ENCODE data around the gene MAD1L1.

MAD1L1 gene

DNA sequence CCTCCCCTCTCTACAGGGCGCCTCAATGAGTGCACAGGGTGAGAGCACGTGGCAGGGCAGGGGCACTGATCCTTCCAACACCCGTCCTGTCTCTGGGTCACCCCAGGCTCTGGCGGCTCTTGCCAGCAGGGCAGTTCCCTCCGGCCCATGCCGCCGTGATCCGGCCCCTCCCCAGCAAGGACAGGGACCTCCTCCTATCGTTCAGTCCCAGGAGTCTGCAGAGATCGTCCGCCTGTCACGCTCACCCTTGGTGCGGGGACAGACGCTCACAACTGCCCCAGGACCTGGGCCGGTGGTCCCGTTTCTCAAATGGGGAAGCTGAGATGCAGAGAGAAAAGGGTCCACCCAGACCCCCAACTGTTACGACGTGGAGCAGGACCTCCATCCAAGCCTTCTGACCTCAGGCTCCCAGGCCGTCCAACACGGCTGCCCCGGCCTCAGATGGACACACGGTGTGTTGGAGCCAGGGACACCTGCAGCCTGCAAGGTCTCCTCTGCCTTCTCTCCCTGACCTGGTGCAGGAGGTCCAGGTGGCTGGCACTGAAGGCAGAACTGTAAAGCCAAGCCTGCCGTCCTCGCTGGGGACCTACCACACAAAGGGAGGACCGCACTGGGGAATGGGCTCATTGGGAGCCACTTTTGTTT is 313.7 kb downstream of the MAD1L1 start:
- TF ChIP-seq, protein P1, sequence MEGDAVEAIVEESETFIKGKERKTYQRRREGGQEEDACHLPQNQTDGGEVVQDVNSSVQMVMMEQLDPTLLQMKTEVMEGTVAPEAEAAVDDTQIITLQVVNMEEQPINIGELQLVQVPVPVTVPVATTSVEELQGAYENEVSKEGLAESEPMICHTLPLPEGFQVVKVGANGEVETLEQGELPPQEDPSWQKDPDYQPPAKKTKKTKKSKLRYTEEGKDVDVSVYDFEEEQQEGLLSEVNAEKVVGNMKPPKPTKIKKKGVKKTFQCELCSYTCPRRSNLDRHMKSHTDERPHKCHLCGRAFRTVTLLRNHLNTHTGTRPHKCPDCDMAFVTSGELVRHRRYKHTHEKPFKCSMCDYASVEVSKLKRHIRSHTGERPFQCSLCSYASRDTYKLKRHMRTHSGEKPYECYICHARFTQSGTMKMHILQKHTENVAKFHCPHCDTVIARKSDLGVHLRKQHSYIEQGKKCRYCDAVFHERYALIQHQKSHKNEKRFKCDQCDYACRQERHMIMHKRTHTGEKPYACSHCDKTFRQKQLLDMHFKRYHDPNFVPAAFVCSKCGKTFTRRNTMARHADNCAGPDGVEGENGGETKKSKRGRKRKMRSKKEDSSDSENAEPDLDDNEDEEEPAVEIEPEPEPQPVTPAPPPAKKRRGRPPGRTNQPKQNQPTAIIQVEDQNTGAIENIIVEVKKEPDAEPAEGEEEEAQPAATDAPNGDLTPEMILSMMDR (IDR thresholded peaks at IDR 0.05; ENCODE audit: borderline replicate concordance, extremely low read depth, low read length, poor library complexity, severe bottlenecking) = no peak
- TF ChIP-seq EZH2 (IDR thresholded peaks at IDR 0.05; ENCODE audit: borderline replicate concordance, low read depth, low read length, severe bottlenecking) = no peak
- ATAC-seq (ENCODE audit: insufficient read depth, low read depth) (no peak), DNase-seq (no peak)
- Histone ChIP-seq H3K9me3 (ENCODE audit: insufficient read depth, low read length, severe bottlenecking) (no peaks in the 10 kb centered on the region), H3K4me3 (ENCODE audit: low read depth in 1 of 2, low read length in 2 of 2) (no peak overlapping the region; a peak in 1 of 4 replicates), H3K4me2 (ENCODE audit: insufficient read depth, low read length) (peak overlapping the region; percentile 61), H4K20me1 (ENCODE audit: insufficient read depth, low read length) (peaks cover 70% of the 10 kb centered on the region), H3K79me2 (ENCODE audit: insufficient read depth, low read length) (peaks cover 44% of the 10 kb centered on the region), H3K27me3 (ENCODE audit: insufficient read depth, low read length, poor library complexity) (no peaks in the 10 kb centered on the region), H3K9ac (ENCODE audit: low read depth, low read length) (peak overlapping the region; percentile 45; the same call in 1 of the 2 replicates), H3K4me1 (ENCODE audit: insufficient read depth, low read length) (peaks cover 49% of the 10 kb centered on the region), H2AFZ (ENCODE audit: low read depth, low read length) (no peak overlapping the region), H3K36me3 (ENCODE audit: insufficient read depth, low read length) (peaks cover 47% of the 10 kb centered on the region), H3K27ac (ENCODE audit: low read length) (peak overlapping the region; percentile 76)

DNA sequence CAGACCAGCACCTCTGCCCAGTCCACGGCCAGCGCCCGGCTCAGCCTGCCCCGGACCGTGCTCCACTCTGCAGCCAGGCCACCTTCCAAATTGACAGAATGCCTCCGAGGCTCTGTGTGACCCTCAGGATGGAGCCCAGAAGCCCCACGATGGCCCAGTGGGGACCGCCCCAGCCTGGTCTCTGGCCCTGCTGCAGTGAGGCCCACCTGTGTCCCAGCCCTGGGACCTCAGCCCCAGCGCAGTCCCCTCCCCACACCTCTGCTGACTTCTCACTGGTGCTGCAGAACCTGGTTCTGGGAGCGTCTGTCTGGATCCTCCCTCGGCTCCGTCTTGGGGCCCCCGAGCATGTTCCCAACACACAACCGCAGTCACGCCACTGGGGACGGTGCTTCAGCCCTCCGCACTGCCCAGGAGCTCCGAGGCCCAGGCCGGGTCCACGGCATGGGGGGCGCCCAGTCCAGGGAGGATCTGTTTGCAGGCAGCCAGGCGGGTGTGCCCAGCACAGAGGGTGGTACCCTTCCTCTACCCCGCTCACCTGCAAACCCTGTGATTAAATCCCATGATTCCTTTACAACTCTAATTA is 314.6 kb downstream of the MAD1L1 start:
- Histone ChIP-seq H3K4me2 (ENCODE audit: insufficient read depth, low read length) (no peak overlapping the region), H3K79me2 (ENCODE audit: insufficient read depth, low read length) (peaks cover 42% of the 10 kb centered on the region), H2AFZ (ENCODE audit: low read depth, low read length) (no peak overlapping the region), H3K9ac (ENCODE audit: low read depth, low read length) (no peak overlapping the region), H4K20me1 (ENCODE audit: insufficient read depth, low read length) (peaks cover 72% of the 10 kb centered on the region), H3K27ac (ENCODE audit: low read length) (no peak overlapping the region; the same call in 1 of the 2 replicates), H3K9me3 (ENCODE audit: insufficient read depth, low read length, severe bottlenecking) (no peaks in the 10 kb centered on the region), H3K4me3 (ENCODE audit: low read depth in 1 of 2, low read length in 2 of 2) (no peak overlapping the region), H3K4me1 (ENCODE audit: insufficient read depth, low read length) (peaks cover 40% of the 10 kb centered on the region), H3K36me3 (ENCODE audit: insufficient read depth, low read length) (peaks cover 50% of the 10 kb centered on the region), H3K27me3 (ENCODE audit: insufficient read depth, low read length, poor library complexity) (no peaks in the 10 kb centered on the region)
- no peak for DNase-seq
- no peak for ATAC-seq (ENCODE audit: insufficient read depth, low read depth)
- TF ChIP-seq, protein P1 (IDR thresholded peaks at IDR 0.05; ENCODE audit: borderline replicate concordance, extremely low read depth, low read length, poor library complexity, severe bottlenecking) = no peak
- no peak for TF ChIP-seq EZH2 (IDR thresholded peaks at IDR 0.05; ENCODE audit: borderline replicate concordance, low read depth, low read length, severe bottlenecking)

DNA sequence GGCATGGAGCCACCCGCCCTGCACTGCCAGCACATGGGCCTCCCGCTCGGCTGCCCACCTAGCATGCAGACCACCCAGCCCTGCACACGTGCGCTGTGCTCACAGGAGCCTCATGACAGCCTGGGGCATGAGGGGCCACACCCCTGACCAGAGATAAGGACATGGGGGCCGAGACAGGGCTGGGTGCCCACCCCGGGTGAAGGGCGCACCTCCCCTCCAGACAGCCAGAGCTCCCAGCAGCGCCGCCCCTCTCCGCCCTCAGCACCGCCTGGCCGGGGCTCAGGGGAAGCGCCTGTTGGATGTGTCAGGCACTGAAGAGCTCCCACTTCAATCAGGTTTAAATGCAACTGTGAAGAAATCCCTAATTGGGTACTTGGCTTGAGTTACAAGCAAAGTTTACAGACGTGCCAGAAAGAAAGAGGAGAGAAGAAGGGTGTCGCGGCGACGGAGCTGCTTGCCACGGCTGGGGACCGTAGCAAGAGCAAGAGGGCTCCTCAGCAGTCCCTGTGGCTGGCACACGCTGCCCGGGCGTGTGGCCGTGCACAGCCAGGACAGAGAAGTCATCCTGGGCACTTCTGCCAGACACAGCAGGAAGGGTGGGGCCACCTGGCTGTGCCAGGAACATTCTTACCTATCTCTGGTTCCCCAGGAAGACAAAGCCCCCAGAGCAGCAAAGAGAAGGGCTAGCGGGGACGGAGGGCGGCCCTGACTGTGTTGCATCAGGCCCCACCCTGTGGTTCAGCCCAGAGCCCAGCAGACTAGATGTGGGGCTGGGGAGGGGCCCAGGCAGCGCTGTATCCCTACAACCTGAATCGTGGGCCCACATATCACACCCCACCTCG is 315.3 kb downstream of the MAD1L1 start:
- H2AFZ ChIP-seq (ENCODE audit: low read depth, low read length) = no peak overlapping the region
- TF ChIP-seq, protein P1 (IDR thresholded peaks at IDR 0.05; ENCODE audit: borderline replicate concordance, extremely low read depth, low read length, poor library complexity, severe bottlenecking) = no peak
- TF ChIP-seq EZH2 (IDR thresholded peaks at IDR 0.05; ENCODE audit: borderline replicate concordance, low read depth, low read length, severe bottlenecking) = no peak
- H3K27me3 ChIP-seq (ENCODE audit: insufficient read depth, low read length, poor library complexity) = no peaks in the 10 kb centered on the region
- DNase-seq (no peak), ATAC-seq (ENCODE audit: insufficient read depth, low read depth) (no peak)
- H3K4me3 ChIP-seq (ENCODE audit: low read depth in 1 of 2, low read length in 2 of 2) = no peak overlapping the region
- no peak overlapping the region for H3K9ac ChIP-seq (ENCODE audit: low read depth, low read length)
- H3K9me3 ChIP-seq (ENCODE audit: insufficient read depth, low read length, severe bottlenecking) = no peaks in the 10 kb centered on the region
- no peak overlapping the region for H3K4me2 ChIP-seq (ENCODE audit: insufficient read depth, low read length)
- peaks cover 77% of the 10 kb centered on the region for H4K20me1 ChIP-seq (ENCODE audit: insufficient read depth, low read length)
- no peak overlapping the region; the same call in 1 of the 2 replicates for H3K27ac ChIP-seq (ENCODE audit: low read length)
- peaks cover 47% of the 10 kb centered on the region for H3K36me3 ChIP-seq (ENCODE audit: insufficient read depth, low read length)
- peaks cover 33% of the 10 kb centered on the region for H3K4me1 ChIP-seq (ENCODE audit: insufficient read depth, low read length)
- H3K79me2 ChIP-seq (ENCODE audit: insufficient read depth, low read length) = peaks cover 39% of the 10 kb centered on the region

Data from DND-41 (cell line).